Measurements from ENCODE around the gene ANK3.

ANK3 gene

GRCh38 chr10:60105295-60105695, 284.4 kb downstream of the ANK3 start:
- no peak overlapping the region for H2BK120ac ChIP-seq (ENCODE audit: low read depth, low read length)
- H3K27ac ChIP-seq (ENCODE audit: low read length, poor library complexity, severe bottlenecking) = no peak overlapping the region

GRCh38 chr10:60101821-60102220, 287.9 kb downstream of the ANK3 start:
- no peak overlapping the region for H2BK5ac ChIP-seq (ENCODE audit: low read depth, low read length, poor library complexity, severe bottlenecking)
- H3K9ac ChIP-seq (ENCODE audit: low read length) = no peak overlapping the region
- no peak overlapping the region for H3K4ac ChIP-seq (ENCODE audit: low read depth in 1 of 2, low read length in 2 of 2)
- H3K4me1 ChIP-seq (ENCODE audit: control insufficient read depth, insufficient read depth, low read depth, low read length) = no peaks in the 10 kb centered on the region
- no peak for DNase-seq
- H3K27me3 ChIP-seq (ENCODE audit: control insufficient read depth in 1 of 2, insufficient read depth in 1 of 2, low read length in 2 of 2) = no peaks in the 10 kb centered on the region
- no peak overlapping the region for H2AFZ ChIP-seq (ENCODE audit: low read depth, low read length)
- H3K14ac ChIP-seq (ENCODE audit: low read length in 2 of 2) = no peak overlapping the region
- H4K8ac ChIP-seq (ENCODE audit: low read length) = no peak overlapping the region
- no peak overlapping the region for H2BK12ac ChIP-seq (ENCODE audit: low read length in 2 of 2)
- H3K18ac ChIP-seq (ENCODE audit: low read depth in 1 of 2, low read length in 2 of 2) = no peak overlapping the region
- no peak overlapping the region for H3K27ac ChIP-seq (ENCODE audit: low read length, poor library complexity, severe bottlenecking)
- no peak overlapping the region for H2BK15ac ChIP-seq (ENCODE audit: low read depth, poor library complexity, severe bottlenecking)
- WGBS = 85% methylated on average over 4 of the region's 4 CpGs
- no peak overlapping the region for H3K4me2 ChIP-seq (ENCODE audit: low read length, poor library complexity, severe bottlenecking)
- no peak overlapping the region for H2BK120ac ChIP-seq (ENCODE audit: low read depth, low read length)
- no peaks in the 10 kb centered on the region for H3K36me3 ChIP-seq (ENCODE audit: control insufficient read depth in 1 of 2, insufficient read depth in 2 of 2, low read depth in 1 of 2, low read length in 2 of 2)
- H3K23ac ChIP-seq (ENCODE audit: low read length in 2 of 2) = no peak overlapping the region
- H3K79me1 ChIP-seq (replicated peaks; ENCODE audit: low read length, poor library complexity, severe bottlenecking) = no peaks in the 10 kb centered on the region
- H4K91ac ChIP-seq (ENCODE audit: low read length) = no peak overlapping the region
- H2AK5ac ChIP-seq (ENCODE audit: low read length, severe bottlenecking) = no peak overlapping the region
- H3K9me3 ChIP-seq (ENCODE audit: control insufficient read depth, low read length) = no peaks in the 10 kb centered on the region
- no peak overlapping the region for H3K4me3 ChIP-seq (ENCODE audit: insufficient read depth in 1 of 2, low read depth in 1 of 2, low read length in 2 of 2)

More at GRCh38 chr10:60105295-60105695, 284.4 kb downstream of the ANK3 start:
- Histone ChIP-seq H3K79me1 (replicated peaks; ENCODE audit: low read length, poor library complexity, severe bottlenecking) (no peaks in the 10 kb centered on the region), H2AFZ (ENCODE audit: low read depth, low read length) (no peak overlapping the region), H3K4me1 (ENCODE audit: control insufficient read depth, insufficient read depth, low read depth, low read length) (no peaks in the 10 kb centered on the region), H3K4me3 (ENCODE audit: insufficient read depth in 1 of 2, low read depth in 1 of 2, low read length in 2 of 2) (no peak overlapping the region), H3K9ac (ENCODE audit: low read length) (no peak overlapping the region), H2AK5ac (ENCODE audit: low read length, severe bottlenecking) (no peak overlapping the region), H3K23ac (ENCODE audit: low read length in 2 of 2) (no peak overlapping the region), H2BK12ac (ENCODE audit: low read length in 2 of 2) (no peak overlapping the region), H3K18ac (ENCODE audit: low read depth in 1 of 2, low read length in 2 of 2) (no peak overlapping the region), H3K36me3 (ENCODE audit: control insufficient read depth in 1 of 2, insufficient read depth in 2 of 2, low read depth in 1 of 2, low read length in 2 of 2) (peaks cover 0 to 3% of the 10 kb centered on the region in 2 experiments), H3K4ac (ENCODE audit: low read depth in 1 of 2, low read length in 2 of 2) (no peak overlapping the region), H4K91ac (ENCODE audit: low read length) (no peak overlapping the region), H3K14ac (ENCODE audit: low read length in 2 of 2) (no peak overlapping the region), H4K8ac (ENCODE audit: low read length) (no peak overlapping the region), H3K27me3 (ENCODE audit: control insufficient read depth in 1 of 2, insufficient read depth in 1 of 2, low read length in 2 of 2) (no peaks in the 10 kb centered on the region), H3K4me2 (ENCODE audit: low read length, poor library complexity, severe bottlenecking) (no peak overlapping the region), H2BK15ac (ENCODE audit: low read depth, poor library complexity, severe bottlenecking) (no peak overlapping the region), H3K9me3 (ENCODE audit: control insufficient read depth, low read length) (no peaks in the 10 kb centered on the region), H2BK5ac (ENCODE audit: low read depth, low read length, poor library complexity, severe bottlenecking) (no peak overlapping the region)
- DNase-seq = no peak

GRCh38 chr10:60099998-60100747, 289.5 kb downstream of the ANK3 start:
- no peak overlapping the region for H3K18ac ChIP-seq (ENCODE audit: low read depth in 1 of 2, low read length in 2 of 2)
- no peaks in the 10 kb centered on the region for H3K27me3 ChIP-seq (ENCODE audit: control insufficient read depth in 1 of 2, insufficient read depth in 1 of 2, low read length in 2 of 2)
- H3K27ac ChIP-seq (ENCODE audit: low read length, poor library complexity, severe bottlenecking) = no peak overlapping the region
- H3K9me3 ChIP-seq (ENCODE audit: control insufficient read depth, low read length) = no peaks in the 10 kb centered on the region
- H3K79me1 ChIP-seq (replicated peaks; ENCODE audit: low read length, poor library complexity, severe bottlenecking) = no peaks in the 10 kb centered on the region
- H2AK5ac ChIP-seq (ENCODE audit: low read length, severe bottlenecking) = no peak overlapping the region
- no peak overlapping the region for H4K91ac ChIP-seq (ENCODE audit: low read length)
- no peak overlapping the region for H3K4me2 ChIP-seq (ENCODE audit: low read length, poor library complexity, severe bottlenecking)
- H4K8ac ChIP-seq (ENCODE audit: low read length) = no peak overlapping the region
- no peak overlapping the region for H3K14ac ChIP-seq (ENCODE audit: low read length in 2 of 2)
- H2BK12ac ChIP-seq (ENCODE audit: low read length in 2 of 2) = no peak overlapping the region
- H2BK5ac ChIP-seq (ENCODE audit: low read depth, low read length, poor library complexity, severe bottlenecking) = no peak overlapping the region
- no peak overlapping the region for H3K4me3 ChIP-seq (ENCODE audit: insufficient read depth in 1 of 2, low read depth in 1 of 2, low read length in 2 of 2)
- H2AFZ ChIP-seq (ENCODE audit: low read depth, low read length) = no peak overlapping the region
- H2BK15ac ChIP-seq (ENCODE audit: low read depth, poor library complexity, severe bottlenecking) = no peak overlapping the region
- H3K23ac ChIP-seq (ENCODE audit: low read length in 2 of 2) = no peak overlapping the region
- peak; percentile 70 for DNase-seq
- H3K36me3 ChIP-seq (ENCODE audit: control insufficient read depth in 1 of 2, insufficient read depth in 2 of 2, low read depth in 1 of 2, low read length in 2 of 2) = no peaks in the 10 kb centered on the region
- H2BK120ac ChIP-seq (ENCODE audit: low read depth, low read length) = no peak overlapping the region
- H3K9ac ChIP-seq (ENCODE audit: low read length) = peak overlapping the region; percentile 45
- WGBS = no CpG with 5 or more reads among the region's 2 CpGs
- no peak overlapping the region for H3K4ac ChIP-seq (ENCODE audit: low read depth in 1 of 2, low read length in 2 of 2)
- H3K4me1 ChIP-seq (ENCODE audit: control insufficient read depth, insufficient read depth, low read depth, low read length) = no peaks in the 10 kb centered on the region

- H2BK15ac ChIP-seq (ENCODE audit: low read depth, poor library complexity, severe bottlenecking) = no peak overlapping the region
- H3K36me3 ChIP-seq (ENCODE audit: control insufficient read depth in 1 of 2, insufficient read depth in 2 of 2, low read depth in 1 of 2, low read length in 2 of 2) = no peaks in the 10 kb centered on the region
- no peak overlapping the region for H2BK5ac ChIP-seq (ENCODE audit: low read depth, low read length, poor library complexity, severe bottlenecking)
- no peaks in the 10 kb centered on the region for H3K9me3 ChIP-seq (ENCODE audit: control insufficient read depth, low read length)
- peak; percentile 17 for DNase-seq
- no peak overlapping the region for H3K18ac ChIP-seq (ENCODE audit: low read depth in 1 of 2, low read length in 2 of 2)
- 63% methylated on average over 3 of the region's 4 CpGs for WGBS
- no peak overlapping the region for H2AK5ac ChIP-seq (ENCODE audit: low read length, severe bottlenecking)
- H3K27me3 ChIP-seq (ENCODE audit: control insufficient read depth in 1 of 2, insufficient read depth in 1 of 2, low read length in 2 of 2) = no peaks in the 10 kb centered on the region
- no peaks in the 10 kb centered on the region for H3K79me1 ChIP-seq (replicated peaks; ENCODE audit: low read length, poor library complexity, severe bottlenecking)
- H3K14ac ChIP-seq (ENCODE audit: low read length in 2 of 2) = no peak overlapping the region
- no peak overlapping the region for H3K4me3 ChIP-seq (ENCODE audit: insufficient read depth in 1 of 2, low read depth in 1 of 2, low read length in 2 of 2)
- no peak overlapping the region for H3K4ac ChIP-seq (ENCODE audit: low read depth in 1 of 2, low read length in 2 of 2)
- H2AFZ ChIP-seq (ENCODE audit: low read depth, low read length) = no peak overlapping the region
- no peak overlapping the region for H3K23ac ChIP-seq (ENCODE audit: low read length in 2 of 2)
- no peak overlapping the region for H3K9ac ChIP-seq (ENCODE audit: low read length)
- no peaks in the 10 kb centered on the region for H3K4me1 ChIP-seq (ENCODE audit: control insufficient read depth, insufficient read depth, low read depth, low read length)
- no peak overlapping the region for H3K27ac ChIP-seq (ENCODE audit: low read length, poor library complexity, severe bottlenecking)
- no peak overlapping the region for H2BK120ac ChIP-seq (ENCODE audit: low read depth, low read length)
- no peak overlapping the region for H4K91ac ChIP-seq (ENCODE audit: low read length)
- no peak overlapping the region for H3K4me2 ChIP-seq (ENCODE audit: low read length, poor library complexity, severe bottlenecking)
- H4K8ac ChIP-seq (ENCODE audit: low read length) = no peak overlapping the region
- H2BK12ac ChIP-seq (ENCODE audit: low read length in 2 of 2) = no peak overlapping the region
Observed at GRCh38 chr10:60098677-60099601, 290.7 kb downstream of the ANK3 start.

Measured in mesenchymal stem cell (in vitro differentiated cells and primary cell).